GM21529 (cell line): ENCODE measurements around the gene SPACA9.

Experiments
- ATAC-seq: cut with Tn5 transposase; IDR thresholded peaks from one replicate; pipeline ENCODE4 v1.9.1; 2021; ENCODE audit not compliant: unreplicated experiment

The SPACA9 gene

DNA sequence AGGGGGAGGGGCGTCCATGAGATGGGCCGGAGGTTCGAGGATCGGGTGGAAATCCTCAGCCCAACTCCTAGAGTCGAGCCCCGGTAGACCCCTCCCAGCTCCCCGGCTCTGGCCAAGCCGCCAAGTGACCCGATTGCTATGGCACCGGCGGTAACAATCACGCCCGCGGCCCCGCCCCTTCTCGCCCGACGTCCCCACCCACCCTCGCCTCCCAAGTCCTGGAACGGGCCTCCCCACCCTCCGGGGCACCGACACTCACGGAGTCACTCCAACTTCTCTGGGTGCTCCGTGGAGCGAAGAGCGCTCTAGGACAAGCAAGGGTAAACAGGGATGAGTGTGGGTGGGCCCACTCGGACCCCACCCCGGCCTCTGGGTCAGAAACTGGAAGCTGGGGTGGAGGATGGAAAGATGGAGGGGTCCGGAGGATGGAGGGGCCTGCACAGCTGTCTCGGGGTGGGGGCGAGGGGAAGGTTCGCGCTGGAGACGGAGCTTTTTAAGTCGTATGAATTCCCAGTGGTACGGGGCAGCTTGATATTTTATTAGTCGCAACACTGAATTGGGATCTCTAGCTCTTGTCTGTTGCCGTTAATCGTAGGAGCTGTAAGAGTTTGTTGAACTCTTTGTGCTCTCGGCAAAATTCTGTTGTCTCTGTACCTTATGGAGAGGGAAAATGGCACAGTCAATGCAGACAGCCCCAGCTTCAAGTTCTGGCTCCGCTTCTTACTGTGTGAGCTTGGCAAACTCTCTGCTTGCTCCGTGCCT, at the start of gene SPACA9:
Gene SPACA9 (plus strand): TSS at position 204 of the 762 bp plus-strand sequence. CDS start 5,050 bp downstream, outside the sequence.
- ATAC-seq, result no peak

DNA sequence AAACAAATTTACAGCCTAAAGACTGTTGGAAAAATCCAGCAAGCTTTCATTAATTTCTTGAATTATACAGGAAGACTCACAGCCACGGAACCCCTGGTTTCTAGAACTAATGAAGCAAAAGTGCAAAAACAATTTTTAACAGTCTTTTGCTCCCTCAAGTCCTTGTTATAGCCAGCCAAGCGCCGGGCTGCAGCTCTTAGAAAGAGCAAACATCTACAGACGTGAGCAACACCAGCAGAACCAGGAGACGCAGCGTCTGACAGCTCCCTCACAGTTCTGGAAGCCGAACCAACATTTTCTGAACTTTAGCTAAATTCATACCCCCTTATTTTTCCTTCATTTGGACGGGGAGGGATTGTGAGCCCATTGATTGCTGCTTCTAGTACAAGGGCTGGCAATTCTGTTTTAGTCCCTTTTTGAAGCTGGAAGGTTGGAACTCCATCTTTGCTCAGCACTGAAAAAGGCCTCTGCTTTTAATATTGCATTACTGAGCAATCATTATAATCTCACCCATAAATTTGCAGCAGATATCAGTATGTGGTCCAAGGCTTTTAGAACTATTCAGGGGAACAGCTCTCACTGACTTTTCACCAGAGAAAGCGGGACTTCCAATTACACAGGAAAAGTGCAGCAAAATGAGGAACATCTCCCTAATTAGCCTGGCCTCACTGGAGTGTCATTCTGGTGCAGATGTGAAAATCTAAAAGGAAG, 46.4 kb upstream of the SPACA9 start:
- ATAC-seq, result no peak

DNA sequence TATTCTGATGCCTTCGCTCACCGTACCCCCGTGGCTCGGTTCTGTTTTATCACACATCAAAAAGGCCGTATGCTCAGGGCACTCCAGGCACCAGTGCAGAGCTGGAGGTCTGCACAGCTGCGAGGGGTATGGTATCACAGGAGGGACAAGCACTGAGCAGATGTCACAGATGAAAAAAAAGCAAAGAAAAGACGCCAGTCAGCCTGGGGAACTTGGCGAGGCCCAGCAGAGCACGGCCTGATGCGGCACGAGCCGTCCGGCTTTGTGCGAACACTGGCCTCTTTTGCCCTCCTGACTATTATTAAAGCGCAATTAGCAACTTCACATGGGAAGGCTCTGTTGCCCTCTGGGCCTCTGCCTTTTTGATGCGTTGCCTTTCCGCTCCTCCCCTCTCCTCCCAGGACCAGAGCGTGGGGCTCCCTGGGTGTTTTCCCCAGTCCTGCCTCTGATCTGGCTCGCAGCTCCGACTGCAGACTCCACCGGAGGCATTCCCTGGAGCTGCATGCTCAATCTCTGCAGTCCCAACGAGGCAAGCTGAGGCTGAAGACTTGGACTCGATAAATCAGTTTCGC, 45.1 kb upstream of the SPACA9 start:
- ATAC-seq, result no peak

DNA sequence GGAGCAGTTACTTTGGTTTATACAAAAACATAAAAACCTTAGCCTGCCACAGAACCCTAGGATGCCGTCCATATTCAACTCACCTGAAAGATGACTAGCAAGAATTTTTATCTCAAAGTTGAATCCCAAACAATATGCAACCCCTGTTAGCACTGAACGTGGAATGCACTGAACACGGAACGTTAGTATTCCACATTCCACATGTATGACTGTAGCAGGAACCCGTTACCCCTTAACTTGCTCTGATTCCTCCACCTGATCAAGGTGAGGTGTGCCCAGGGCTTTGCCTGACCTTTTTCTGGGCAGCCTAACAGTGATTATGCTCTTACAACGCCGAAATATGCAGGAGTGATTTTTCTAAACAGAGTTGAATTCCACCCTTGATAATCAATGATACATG, 44.4 kb upstream of the SPACA9 start:
- no peak for ATAC-seq

DNA sequence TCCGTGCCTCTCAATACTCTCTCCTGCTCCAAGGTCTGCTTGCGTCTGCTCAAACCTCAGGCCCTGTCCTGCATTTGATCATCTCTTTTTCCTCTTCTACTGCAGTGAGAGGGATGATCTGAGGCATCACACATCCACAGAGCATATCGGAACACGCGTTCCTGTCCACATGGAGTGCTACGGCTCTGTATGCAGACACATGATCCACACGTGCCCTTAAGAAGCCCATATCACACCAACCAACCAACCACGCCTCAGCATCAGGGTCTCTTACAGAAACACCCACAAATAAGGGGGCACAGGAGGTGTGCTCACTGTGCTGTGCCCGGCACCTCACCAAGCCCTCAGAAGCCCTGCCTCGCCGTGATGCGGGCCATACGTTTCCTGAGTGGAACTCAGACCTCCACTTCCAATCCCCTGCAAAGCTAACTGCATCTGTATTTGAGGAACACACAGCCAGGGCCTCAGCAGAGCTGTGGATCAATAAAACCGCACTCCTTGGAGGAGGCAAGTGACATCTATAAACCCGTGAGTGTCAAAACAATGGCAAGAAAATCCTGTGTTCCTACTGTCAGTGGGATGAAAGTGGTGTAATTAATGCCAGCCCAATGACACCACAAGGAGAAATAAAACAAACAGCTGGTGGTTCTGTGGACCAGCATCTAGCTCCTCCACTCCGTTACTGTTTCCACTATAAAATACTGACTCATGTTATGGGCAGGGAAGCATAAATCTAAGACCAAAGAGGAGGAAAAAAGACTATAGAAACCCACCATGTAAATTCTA, 41.0 kb upstream of the SPACA9 start:
- ATAC-seq, result no peak

DNA sequence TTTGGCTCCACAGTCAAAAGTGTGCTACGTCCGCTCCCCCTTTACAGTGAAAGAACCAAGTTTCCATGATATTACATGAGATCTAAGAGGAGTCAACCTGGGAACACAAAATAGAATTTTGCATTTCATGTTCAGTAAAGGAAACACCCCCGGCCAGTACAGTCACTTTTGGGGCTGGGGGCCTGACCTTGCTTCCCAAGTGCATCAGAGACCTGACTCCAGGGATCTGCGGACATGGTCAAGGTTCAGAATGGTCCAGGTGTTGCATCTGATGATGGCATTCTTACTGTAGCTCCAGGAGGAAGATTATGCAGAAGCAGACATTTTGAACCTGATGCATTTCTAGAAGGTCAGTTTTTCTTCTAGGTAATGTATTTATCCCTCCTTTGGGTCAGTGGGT, 40.4 kb upstream of the SPACA9 start:
- no peak for ATAC-seq

DNA sequence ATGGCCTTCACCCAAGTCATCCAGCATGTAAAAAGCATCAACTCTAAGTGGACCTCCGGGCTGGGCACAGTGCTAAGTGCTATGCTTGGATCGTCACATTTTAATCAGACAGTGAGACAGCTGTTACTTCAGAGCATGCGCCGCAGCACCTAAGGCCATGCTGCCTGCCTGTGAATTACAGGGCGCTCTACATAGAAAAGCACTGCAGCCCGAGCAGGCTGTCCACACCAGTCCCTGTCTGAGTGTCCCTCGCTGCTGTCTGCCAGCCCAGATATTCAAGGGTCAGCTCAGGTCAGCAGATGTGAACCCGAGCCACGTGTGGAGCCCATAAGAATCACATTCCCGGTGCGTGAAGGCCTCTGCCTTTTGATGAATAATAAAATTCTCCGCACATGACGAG, 37.7 kb upstream of the SPACA9 start:
- no peak for ATAC-seq

DNA sequence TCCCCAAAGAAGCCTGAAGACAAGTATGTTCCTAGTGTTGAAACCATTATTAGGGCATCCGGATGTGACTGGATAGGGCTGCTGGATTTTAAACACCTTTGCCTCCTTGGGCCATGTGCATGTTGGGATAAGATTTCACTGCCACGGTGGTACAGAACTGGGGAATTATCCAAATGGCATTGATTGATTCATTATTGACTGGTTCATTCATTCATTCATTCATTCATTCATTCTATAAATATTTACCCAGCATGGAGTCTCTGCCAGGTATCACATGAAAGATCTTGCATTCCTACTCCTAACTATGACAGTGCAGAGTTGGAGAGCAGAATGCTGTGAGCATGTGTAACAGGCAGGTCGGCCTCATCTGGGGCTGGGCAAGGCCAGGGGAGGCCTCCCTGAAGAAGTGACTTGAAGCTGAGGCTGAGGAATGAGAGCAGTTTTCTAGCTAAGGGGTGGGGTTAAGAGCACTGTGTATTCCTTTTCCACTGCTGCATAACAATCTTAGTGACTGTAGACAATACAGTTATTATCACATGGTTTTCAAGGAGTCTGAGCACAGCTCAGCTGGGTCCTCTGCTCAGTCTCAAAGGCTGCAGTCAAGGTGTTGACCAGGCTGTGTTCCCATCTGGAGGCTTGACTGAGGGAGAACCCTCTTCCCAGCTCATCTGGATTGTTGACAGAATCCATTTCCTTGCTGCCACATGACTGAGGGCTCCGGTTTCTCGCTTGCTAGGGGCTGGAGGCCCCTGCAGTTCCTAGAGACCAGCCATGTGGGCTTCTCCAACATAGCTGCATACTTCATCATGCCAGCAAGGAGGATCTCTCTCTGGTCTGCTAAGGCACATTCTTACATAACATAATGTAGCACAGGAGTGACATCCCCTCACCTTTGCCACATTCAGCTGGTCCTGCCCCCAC, 36.3 kb upstream of the SPACA9 start:
- no peak for ATAC-seq

DNA sequence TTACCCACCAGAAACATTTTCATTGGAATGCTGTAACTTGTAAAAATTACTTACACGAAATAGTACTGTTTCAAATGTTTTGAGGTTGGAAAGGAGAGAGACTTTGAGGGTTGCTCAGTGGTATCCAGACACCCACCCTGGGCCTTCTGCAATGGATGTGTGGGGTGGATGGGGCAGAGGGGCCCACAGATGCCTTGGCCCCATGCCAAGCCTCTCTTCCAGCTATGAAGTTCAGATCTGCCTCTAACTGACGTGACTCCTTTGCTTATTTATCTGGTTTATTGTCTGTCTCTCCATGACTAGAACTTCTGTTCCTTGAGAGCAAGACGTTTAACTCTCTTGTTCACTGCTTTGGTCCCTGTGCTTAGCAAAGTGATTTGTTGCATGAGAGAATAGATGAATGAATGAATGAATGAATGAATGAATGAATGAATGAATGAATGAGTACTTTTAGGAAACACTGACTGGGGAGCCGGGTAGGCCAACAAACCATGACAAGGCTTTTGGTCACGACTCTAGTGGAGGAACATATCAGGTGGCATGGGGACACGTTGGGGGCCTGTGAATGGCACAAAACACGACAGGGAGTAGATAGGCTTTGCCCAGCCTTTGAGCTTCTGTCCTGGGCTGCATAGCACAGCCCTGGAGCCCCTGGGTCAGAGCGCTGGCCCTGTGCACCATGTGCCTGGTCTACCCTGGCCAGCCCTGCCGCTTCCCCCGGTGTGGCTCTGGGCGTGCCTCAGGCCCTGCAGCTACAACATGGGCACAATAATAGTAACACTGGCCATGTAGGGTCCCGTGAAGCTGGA, 32.4 kb upstream of the SPACA9 start:
- ATAC-seq, result no peak

DNA sequence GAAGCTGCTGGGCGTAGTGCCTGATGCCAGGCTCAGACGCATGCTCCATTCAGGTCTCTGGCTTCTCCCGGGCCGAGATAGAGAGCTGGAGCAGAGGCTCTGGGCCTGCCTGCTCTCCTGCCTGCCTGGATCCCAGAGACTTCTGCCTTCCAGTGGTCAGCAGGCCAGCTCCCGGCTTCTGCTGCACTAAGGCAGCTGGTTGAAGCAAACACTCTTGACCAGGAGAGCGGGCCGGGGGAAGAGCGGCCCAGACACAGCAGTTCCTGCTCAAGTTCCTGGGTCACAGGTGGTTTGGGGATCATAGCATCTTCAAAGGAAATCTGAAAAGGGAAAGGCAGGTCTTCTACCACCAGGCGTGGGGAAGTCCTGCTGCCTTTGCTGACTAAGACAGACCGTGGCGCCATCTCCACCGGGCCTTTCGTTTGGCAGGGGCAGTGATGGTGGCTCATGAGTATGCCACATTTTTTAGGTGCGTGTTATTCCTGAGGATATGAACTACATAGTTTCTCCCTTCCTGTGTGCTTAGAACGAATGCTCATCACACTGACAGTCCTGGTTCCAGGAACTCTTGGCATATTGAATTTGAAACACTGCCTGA, 31.7 kb upstream of the SPACA9 start:
- ATAC-seq, result no peak

DNA sequence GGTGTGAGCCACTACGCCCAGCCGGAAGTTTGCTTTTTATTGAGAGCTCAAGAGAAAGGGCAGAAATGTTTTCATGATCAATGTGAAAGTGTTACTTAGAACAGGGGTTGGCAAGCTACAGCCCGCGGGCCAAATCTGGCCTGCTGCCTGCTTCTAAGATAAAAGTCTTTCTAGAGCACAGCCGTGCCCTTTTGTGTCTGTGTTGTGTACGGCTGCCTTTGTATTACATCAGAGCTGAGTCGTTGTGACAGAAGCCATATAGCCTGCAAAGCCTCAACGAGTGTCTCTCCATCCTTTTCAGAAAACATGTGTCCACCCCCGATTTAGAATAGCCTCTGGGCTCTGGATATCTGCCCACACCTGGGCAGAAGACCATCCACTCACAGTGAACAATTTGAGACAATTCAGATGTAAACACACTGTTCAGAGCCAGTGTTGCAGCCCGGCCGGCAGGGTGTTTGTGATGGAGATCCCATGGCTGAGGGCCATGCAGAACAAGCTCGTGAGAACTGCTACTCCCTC, 29.5 kb upstream of the SPACA9 start:
- no peak for ATAC-seq

DNA sequence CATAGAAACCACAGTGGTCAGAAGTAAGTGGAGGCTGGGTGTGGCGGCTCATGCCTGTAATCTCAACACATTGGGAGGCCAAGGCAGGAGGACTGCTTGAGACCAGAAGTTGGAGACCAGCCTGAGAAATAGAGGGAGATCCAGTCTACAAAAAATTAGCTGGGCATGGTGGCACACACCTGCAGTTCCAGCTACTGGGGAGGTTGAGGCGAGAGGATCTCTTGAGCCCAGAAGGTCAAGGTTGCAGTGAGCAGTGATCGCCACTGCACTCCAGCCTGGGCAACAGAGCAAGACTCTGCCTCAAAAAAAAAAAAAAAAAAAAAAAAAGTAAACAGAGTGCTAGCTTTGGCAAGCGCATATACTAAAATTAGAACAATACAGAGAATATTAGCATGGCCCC, 25.2 kb upstream of the SPACA9 start:
- ATAC-seq, result no peak

DNA sequence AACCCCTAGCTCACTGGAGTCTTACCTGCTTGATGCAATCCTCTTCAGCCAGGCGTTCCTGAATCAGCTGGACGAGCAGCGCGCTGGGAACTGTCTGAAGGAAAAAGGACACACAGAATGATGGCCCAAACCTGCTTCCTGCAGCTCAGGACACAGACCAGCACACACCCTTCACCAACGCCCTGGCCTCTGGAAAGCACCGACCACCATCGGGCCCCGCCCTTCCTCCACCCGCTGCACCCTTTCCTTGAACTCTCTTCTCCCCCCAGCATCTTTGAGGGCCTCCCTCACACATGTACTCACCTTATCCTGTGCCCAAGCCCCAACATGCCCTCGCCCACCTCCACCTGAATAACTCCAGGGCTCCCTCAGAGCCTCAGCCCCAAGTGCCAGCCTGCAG, 23.9 kb upstream of the SPACA9 start:
- ATAC-seq, result no peak

DNA sequence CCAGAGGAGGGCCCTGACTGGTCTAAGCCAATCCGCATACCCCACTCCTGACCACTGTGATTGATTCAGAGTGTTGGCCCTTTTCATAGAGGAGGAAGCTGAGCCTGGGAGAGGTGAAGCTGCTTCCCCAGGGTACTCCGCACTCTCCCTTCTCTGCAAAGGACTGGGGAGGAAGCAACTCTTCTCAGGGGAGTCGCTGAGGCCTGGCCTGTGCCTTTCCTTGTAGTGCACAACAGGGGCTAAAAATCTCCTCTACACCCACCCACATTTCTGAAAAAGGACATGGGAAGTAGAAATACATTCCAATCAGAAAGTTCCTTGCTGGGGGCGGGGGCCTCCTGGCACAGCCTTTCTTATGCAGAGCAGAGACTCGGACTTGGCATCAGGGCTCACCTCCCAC, 22.8 kb upstream of the SPACA9 start:
- no peak for ATAC-seq

DNA sequence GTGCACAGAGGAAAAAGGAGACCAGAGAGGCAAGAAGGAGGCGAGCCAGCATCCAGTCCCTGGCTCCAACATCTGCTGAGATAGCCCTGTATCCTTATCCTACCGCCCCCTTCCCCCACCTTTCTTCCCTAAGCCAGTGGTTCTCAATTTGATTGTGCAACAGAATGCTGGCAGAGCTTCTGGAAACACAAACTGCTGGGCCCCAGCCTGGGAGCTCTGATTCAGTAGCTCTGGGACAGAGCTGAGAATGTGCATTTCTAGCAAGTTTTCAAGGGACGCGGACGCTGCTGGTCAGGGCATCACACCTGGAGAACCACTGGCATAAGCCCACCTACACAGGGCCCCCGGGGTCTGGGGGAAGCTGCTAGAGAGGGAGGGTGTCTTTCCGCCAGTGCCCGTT, 21.7 kb upstream of the SPACA9 start:
- no peak for ATAC-seq

DNA sequence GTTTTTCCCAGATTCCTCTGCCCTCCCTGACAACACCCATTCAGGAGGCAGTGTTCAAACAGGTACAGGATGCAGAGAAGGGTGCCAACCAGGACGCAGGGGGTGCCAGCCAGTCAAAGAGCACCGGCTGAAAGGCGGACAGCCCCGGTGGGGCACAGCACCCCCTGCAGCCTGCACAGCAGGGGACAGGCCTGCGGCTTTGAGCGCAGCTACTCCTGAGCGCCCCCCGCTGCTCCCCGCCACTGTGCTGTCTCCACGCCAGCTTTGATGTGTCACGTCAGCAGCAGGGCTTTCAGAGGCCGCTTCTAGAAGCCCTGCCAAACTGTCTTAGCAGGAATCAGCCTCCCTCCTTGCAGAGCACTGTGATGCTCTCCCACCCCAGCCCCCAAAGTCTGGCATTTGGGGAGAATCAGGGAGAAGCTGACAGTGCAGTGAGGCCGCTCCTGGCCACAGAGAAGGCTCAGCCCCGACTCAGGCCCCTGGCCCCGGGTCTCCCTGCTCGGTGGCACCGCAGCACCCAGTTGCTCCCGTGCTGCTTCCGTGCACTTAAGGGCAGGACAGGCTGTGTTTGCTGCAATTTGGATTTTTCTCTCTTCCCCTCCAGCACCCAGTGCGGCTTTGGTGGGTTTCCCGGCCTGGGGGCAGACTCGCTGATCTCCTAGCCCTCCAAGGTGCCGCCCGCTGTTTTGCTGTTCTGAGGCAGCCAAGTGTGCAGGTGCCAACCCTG, 20.9 kb upstream of the SPACA9 start:
- ATAC-seq, result no peak

DNA sequence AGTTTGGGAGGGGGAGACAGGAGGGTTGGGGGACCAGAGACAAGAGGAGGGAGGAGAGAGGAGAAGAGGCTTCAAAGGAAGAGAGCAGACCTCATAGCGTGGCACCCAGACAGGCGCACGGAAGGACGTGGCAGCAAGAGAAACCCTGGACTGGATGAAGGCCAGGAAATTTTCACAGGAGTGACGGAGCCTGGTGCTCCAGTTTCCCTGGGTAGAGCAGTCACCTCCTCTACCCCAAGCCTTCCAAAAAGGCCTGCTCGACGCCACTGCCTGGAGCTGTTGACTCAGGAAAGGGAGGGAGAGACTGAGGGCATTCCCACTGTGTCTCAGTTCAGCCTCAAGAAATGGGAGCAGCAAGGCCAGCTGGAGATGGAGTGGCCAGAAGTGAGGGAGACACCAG, 19.9 kb upstream of the SPACA9 start:
- ATAC-seq, result no peak

DNA sequence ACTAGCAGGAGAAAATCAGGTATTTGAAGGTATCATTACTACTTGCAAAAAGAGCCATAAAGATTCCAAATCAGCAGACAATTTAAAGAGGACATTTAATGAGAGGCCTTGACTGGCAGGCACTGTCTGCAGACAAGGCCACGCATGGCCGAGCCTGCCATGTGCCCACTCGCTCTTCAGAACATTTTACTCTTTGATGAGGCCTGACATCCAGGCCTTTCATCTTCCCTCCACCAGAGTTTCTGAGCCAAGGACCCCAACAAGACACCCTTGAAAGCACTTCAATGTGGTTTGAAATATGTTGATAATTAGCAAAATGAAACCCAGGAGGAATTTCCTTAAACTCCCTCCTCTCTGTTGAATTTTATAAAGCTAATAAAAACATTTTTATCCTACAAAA, 17.0 kb upstream of the SPACA9 start:
- ATAC-seq, result no peak
